Lower lobe of right lung (tissue), 2 donors: ENCODE results near the gene NME9. TPM values are rescaled to one million over a fixed set of nuclear protein-coding genes. Genes with fewer than 3 reads are reported as not detected.

Experiments used
- ATAC-seq, 2 donors: fragments of 200-7000 bp; cut with Tn5 transposase; one replicate each; pipeline ENCODE4 v1.9.1; 2020 to 2022; ENCODE audit warnings: mild to moderate bottlenecking in 2 of 2, moderate library complexity in 2 of 2
- DNase-seq: peaks from one replicate; pipeline ENCODE4 v3.0.0-alpha.2; 2020
- H3K27ac ChIP-seq: fragments of 200-600 bp; one replicate; pipeline ENCODE4 v1.8.0; 2022
- H3K27me3 ChIP-seq: fragments of 200-600 bp; one replicate; pipeline ENCODE4 v1.8.0; 2022; ENCODE audit warnings: low read depth
- H3K36me3 ChIP-seq: fragments of 200-600 bp; one replicate; pipeline ENCODE4 v1.8.0; 2022; ENCODE audit warnings: mild to moderate bottlenecking
- H3K4me1 ChIP-seq: fragments of 200-600 bp; one replicate; pipeline ENCODE4 v1.8.0; 2022
- H3K4me3 ChIP-seq: fragments of 200-600 bp; one replicate; pipeline ENCODE4 v1.8.0; 2022; ENCODE audit warnings: mild to moderate bottlenecking
- H3K9me3 ChIP-seq: fragments of 200-600 bp; one replicate; pipeline ENCODE4 v1.8.0; 2022
- CTCF ChIP-seq: fragments of 200-600 bp; IDR thresholded peaks from one replicate; pipeline ENCODE4 v1.8.0; 2022; ENCODE audit warnings: antibody characterized with exemption, mild to moderate bottlenecking
- intact Hi-C: fragments of 100-400 bp; cut with DNase I; formaldehyde crosslinking; loops from one replicate; pipeline ENCODE4 v1.11.0; 2022
- total RNA-seq: library from RNA; stranded (reverse); fragmentation: NEBNext Ultra II Directional; extraction: Animal tissue kit (Norgen Biotek cat#: 25700); gene quantifications from one replicate; pipeline ENCODE4 v1.2.1, GENCODE V29; 2021
- donor health status: DM: no; HTN: yes; CAD: no; lungs with severe emphysema.

The NME9 gene
- total RNA-seq, 1 donor from 2014 or later = 3.5 TPM

- no peak for ATAC-seq
- Histone ChIP-seq H3K4me3 (no peak overlapping the region), H3K36me3 (no peaks in the 10 kb centered on the region), H3K9me3 (no peaks in the 10 kb centered on the region), H3K27me3 (no peaks in the 10 kb centered on the region), H3K27ac (no peak overlapping the region), H3K4me1 (peaks cover 8% of the 10 kb centered on the region)
- DNase-seq = no peak
- intact Hi-C loops = no loop called here
- TF ChIP-seq CTCF = no peak
These were observed 45.8 kb upstream of the NME9 start for GRCh38 chr3:138375447-138375846.

- no peaks in the 10 kb centered on the region for H3K9me3 ChIP-seq
- no peak overlapping the region for H3K4me3 ChIP-seq
- H3K36me3 ChIP-seq = no peaks in the 10 kb centered on the region
- intact Hi-C loops = no loop called here
- no peak for TF ChIP-seq CTCF
- H3K27me3 ChIP-seq = no peaks in the 10 kb centered on the region
- peaks cover 13% of the 10 kb centered on the region for H3K4me1 ChIP-seq
- DNase-seq = no peak
- ATAC-seq = no peak
- H3K27ac ChIP-seq = no peak overlapping the region
These were observed 45.0 kb upstream of the NME9 start for GRCh38 chr3:138374573-138375134.

GRCh38 chr3:138373736-138374094 is 44.1 kb upstream of the NME9 start:
- no peaks in the 10 kb centered on the region for H3K27me3 ChIP-seq
- no peak overlapping the region for H3K27ac ChIP-seq
- intact Hi-C loops = no loop called here

GRCh38 chr3:138373087-138373735 is 43.6 kb upstream of the NME9 start:
- no peak overlapping the region for H3K27ac ChIP-seq
- no peaks in the 10 kb centered on the region for H3K36me3 ChIP-seq
- no peaks in the 10 kb centered on the region for H3K27me3 ChIP-seq
- H3K9me3 ChIP-seq = no peaks in the 10 kb centered on the region
- TF ChIP-seq CTCF = no peak
- peaks cover 26% of the 10 kb centered on the region for H3K4me1 ChIP-seq
- intact Hi-C loops = no loop called here
- DNase-seq = no peak
- H3K4me3 ChIP-seq = no peak overlapping the region
- ATAC-seq = no peak

More at GRCh38 chr3:138373736-138374094, 44.1 kb upstream of the NME9 start:
- TF ChIP-seq CTCF = no peak
- no peaks in the 10 kb centered on the region for H3K9me3 ChIP-seq
- no peak overlapping the region for H3K4me3 ChIP-seq
- H3K36me3 ChIP-seq = no peaks in the 10 kb centered on the region
- DNase-seq (no peak), ATAC-seq (no peak)
- peaks cover 22% of the 10 kb centered on the region for H3K4me1 ChIP-seq

- peak; percentile 49 to 74 for ATAC-seq
- no peaks in the 10 kb centered on the region for H3K27me3 ChIP-seq
- intact Hi-C loops = no loop called here
- no peaks in the 10 kb centered on the region for H3K9me3 ChIP-seq
- TF ChIP-seq CTCF = no peak
- no peak for DNase-seq
- no peak overlapping the region for H3K4me3 ChIP-seq
- H3K27ac ChIP-seq = no peak overlapping the region
- peaks cover 43% of the 10 kb centered on the region for H3K4me1 ChIP-seq
- H3K36me3 ChIP-seq = no peaks in the 10 kb centered on the region
These were observed 41.7 kb upstream of the NME9 start for GRCh38 chr3:138371070-138371965.
